Stimulated activated CD4-positive, alpha-beta T cell treated with anti-CD3 and anti-CD28 coated beads, TNF-alpha, amount 100 ng/mL, for 4 hours (primary cell): ENCODE results near the gene CUEDC1.

Source experiments
- DNase-seq, 3 experiments: peaks; one replicate each; pipeline ENCODE4 v3.0.0-alpha.2; 2020; ENCODE audit warnings: low read depth in 3 of 3

The CUEDC1 gene

GRCh38 chr17:57894848-57895247, 60.4 kb downstream of the CUEDC1 start:
- no peak for DNase-seq

GRCh38 chr17:57892820-57893595, 62.2 kb downstream of the CUEDC1 start:
- no peak for DNase-seq

- DNase-seq: peak; percentile 61 to 70 (median 64)
These were observed 62.9 kb downstream of the CUEDC1 start for GRCh38 chr17:57892146-57892819.

- DNase-seq: no peak
These were observed 64.4 kb downstream of the CUEDC1 start for GRCh38 chr17:57890857-57891232.

GRCh38 chr17:57889892-57890856, 65.0 kb downstream of the CUEDC1 start:
- DNase-seq: no peak

- DNase-seq: no peak
These were observed 66.0 kb downstream of the CUEDC1 start for GRCh38 chr17:57889252-57889651.

GRCh38 chr17:57888311-57889216, 66.6 kb downstream of the CUEDC1 start:
- DNase-seq: no peak

GRCh38 chr17:57887161-57887560, 68.1 kb downstream of the CUEDC1 start:
- DNase-seq: no peak

- no peak for DNase-seq
These were observed 69.2 kb downstream of the CUEDC1 start for GRCh38 chr17:57886020-57886419.

GRCh38 chr17:57885148-57885915, 69.9 kb downstream of the CUEDC1 start:
- DNase-seq: no peak

- DNase-seq: no peak
These were observed 73.3 kb downstream of the CUEDC1 start for GRCh38 chr17:57881783-57882351.

- DNase-seq: no peak
These were observed 74.1 kb downstream of the CUEDC1 start for GRCh38 chr17:57881143-57881542.

GRCh38 chr17:57880086-57880456, 75.1 kb downstream of the CUEDC1 start:
- DNase-seq: no peak

- DNase-seq: no peak
These were observed 75.7 kb downstream of the CUEDC1 start for GRCh38 chr17:57879437-57880085.

GRCh38 chr17:57877803-57878377, 77.3 kb downstream of the CUEDC1 start:
- no peak for DNase-seq

- DNase-seq: no peak
These were observed 78.4 kb downstream of the CUEDC1 start for GRCh38 chr17:57876866-57877237.

GRCh38 chr17:57876023-57876865, 79.0 kb downstream of the CUEDC1 start:
- no peak for DNase-seq

GRCh38 chr17:57875290-57876022, 79.8 kb downstream of the CUEDC1 start:
- DNase-seq: no peak
